Keratinocyte (primary cell): ENCODE data around the gene NELL1. TPM values are rescaled to one million over a fixed set of nuclear protein-coding genes. Genes with fewer than 3 reads are reported as not detected.

Experiments used
- DNase-seq: peaks from one replicate; pipeline ENCODE4 v3.0.0-alpha.2; 2011; ENCODE audit warnings: low read depth, missing footprints, low spot score
- FAIRE-seq: peaks from 2 replicates; lab custom pipeline; 2011; peaks lifted over from hg19 to GRCh38; lab: Jason Lieb, UNC
- H2AFZ ChIP-seq: 2 replicates; pipeline ENCODE4 v1.6.0; 2012; ENCODE audit warnings: low read length, control low read depth, inconsistent platforms; ENCODE audit not compliant: control insufficient read depth
- H3K27ac ChIP-seq: 2 replicates; pipeline ENCODE4 v1.5.1; 2011; ENCODE audit warnings: low read length; ENCODE audit not compliant: control insufficient read depth, insufficient read depth
- H3K27me3 ChIP-seq: 3 replicates; pipeline ENCODE4 v1.6.0; 2011; ENCODE audit warnings: low read length; ENCODE audit not compliant: control insufficient read depth, insufficient read depth; ENCODE audit errors: extremely low read depth
- H3K36me3 ChIP-seq, 2 experiments: 2 replicates in 1 of 2; 3 replicates in 1 of 2; pipeline ENCODE4 v1.5.1; 2011; ENCODE audit warnings: low read length in 2 of 2, mild to moderate bottlenecking in 1 of 2; ENCODE audit not compliant: control insufficient read depth in 2 of 2, insufficient read depth in 2 of 2; ENCODE audit errors: extremely low read depth in 1 of 2
- H3K4me1 ChIP-seq: 3 replicates; pipeline ENCODE4 v1.5.1; 2011; ENCODE audit warnings: low read length; ENCODE audit not compliant: control insufficient read depth, insufficient read depth; ENCODE audit errors: extremely low read depth
- H3K4me2 ChIP-seq: 3 replicates; pipeline ENCODE4 v1.6.0; 2011; ENCODE audit warnings: low read depth, low read length; ENCODE audit not compliant: control insufficient read depth, insufficient read depth; ENCODE audit errors: extremely low read depth
- H3K4me3 ChIP-seq, 3 experiments: fragments of 200-600 bp in 1 of 3; sonication (generic) in 1 of 3; 2 replicates in 2 of 3; 3 replicates in 1 of 3; pipeline ENCODE4 v1.5.1; 2011 to 2016; ENCODE audit warnings: low read length in 3 of 3, mild to moderate bottlenecking in 3 of 3, control low read depth in 2 of 3, inconsistent platforms in 1 of 3, low read depth in 1 of 3, mixed read lengths in 1 of 3, mixed run types in 1 of 3, moderate library complexity in 1 of 3; ENCODE audit not compliant: control insufficient read depth in 2 of 3, insufficient read depth in 2 of 3; ENCODE audit errors: extremely low read depth in 1 of 3
- H3K79me2 ChIP-seq: 2 replicates; pipeline ENCODE4 v1.6.0; 2012; ENCODE audit warnings: low read length; ENCODE audit not compliant: control insufficient read depth, insufficient read depth
- H3K9ac ChIP-seq: 3 replicates; pipeline ENCODE4 v1.6.0; 2011; ENCODE audit warnings: low read length; ENCODE audit not compliant: control insufficient read depth, insufficient read depth; ENCODE audit errors: extremely low read depth
- H3K9me1 ChIP-seq: 3 replicates; pipeline ENCODE4 v1.6.0; 2011; ENCODE audit warnings: low read length; ENCODE audit not compliant: control insufficient read depth, insufficient read depth; ENCODE audit errors: extremely low read depth
- H3K9me3 ChIP-seq: 2 replicates; pipeline ENCODE4 v1.5.1; 2012; ENCODE audit warnings: low read depth, low read length; ENCODE audit not compliant: control insufficient read depth
- H4K20me1 ChIP-seq: 3 replicates; pipeline ENCODE4 v1.6.0; 2011; ENCODE audit warnings: low read length; ENCODE audit not compliant: control insufficient read depth, insufficient read depth; ENCODE audit errors: extremely low read depth
- CTCF ChIP-seq, 3 experiments: IDR thresholded peaks in 1 of 3; conservative IDR thresholded peaks in 1 of 3; optimal IDR thresholded peaks in 1 of 3; 2 replicates in 2 of 3; 3 replicates in 1 of 3; pipeline versions ENCODE3 to v1.5.1; 2011; ENCODE audit warnings: low read length in 3 of 3, mild to moderate bottlenecking in 3 of 3, moderate library complexity in 2 of 3, control low read depth in 1 of 3, inconsistent platforms in 1 of 3; ENCODE audit not compliant: insufficient read depth in 2 of 3; ENCODE audit errors: extremely low read depth in 1 of 3
- EZH2 ChIP-seq: IDR thresholded peaks from one replicate; pipeline ENCODE4 v1.6.1; 2012; ENCODE audit warnings: inconsistent platforms, mild to moderate bottlenecking, low read length, moderate library complexity
- dilution Hi-C: fragments of 300-500 bp; cut with MboI; formaldehyde crosslinking; loops from one replicate; pipeline ENCODE4 v1.7.0; 2020; ENCODE audit warnings: low sequenced_read_pairs; ENCODE audit not compliant: extremely low pct_ligation_motif_present
- polyA plus RNA-seq, 5 experiments: library from polyadenylated mRNA; depleted of rRNA in 3 of 5; stranded (reverse) in 3 of 5; stranded (forward) in 1 of 5; unstranded in 1 of 5; fragments of >200 nt; gene quantifications; 1 replicate in 1 of 5; 2 replicates in 3 of 5; 3 replicates in 1 of 5; pipeline versions ENCODE4 v1.2.1 to v1.2.3, GENCODE V29; 2011 to 2012; ENCODE audit warnings: missing spikeins in 2 of 5, low read depth in 1 of 5, low replicate concordance in 1 of 5

The NELL1 gene
- polyA plus RNA-seq, 1 donor (not counting 4 experiments of a cell fraction or from before 2014, with no cell fraction given), result not detected

- Histone ChIP-seq H3K27me3 (no peaks in the 10 kb centered on the region), H3K79me2 (no peaks in the 10 kb centered on the region), H3K4me3 (no peak overlapping the region), H3K4me2 (no peak overlapping the region), H2AFZ (no peak overlapping the region), H3K9ac (no peak overlapping the region), H3K4me1 (peaks cover 8% of the 10 kb centered on the region), H3K36me3 (no peaks in the 10 kb centered on the region), H3K27ac (no peak overlapping the region), H3K9me1 (no peaks in the 10 kb centered on the region), H4K20me1 (no peaks in the 10 kb centered on the region), H3K9me3 (no peaks in the 10 kb centered on the region)
- TF ChIP-seq CTCF (optimal IDR thresholded peaks at IDR 0.05 in 1 of 3, IDR thresholded peaks at IDR 0.05 in 1 of 3, conservative IDR thresholded peaks at IDR 0.05 in 1 of 3; ENCODE audit: extremely low read depth in 1 of 3, insufficient read depth in 2 of 3, low read length in 3 of 3), result no peak
- no peak for TF ChIP-seq EZH2
- FAIRE-seq (peak; percentile 75), DNase-seq (no peak)
- dilution Hi-C loops, result no loop called here
Observed at GRCh38 chr11:21430537-21430936, 761.2 kb downstream of the NELL1 start.

GRCh38 chr11:21446939-21447590 is 777.7 kb downstream of the NELL1 start:
- Histone ChIP-seq H3K4me2 (no peak overlapping the region), H3K27ac (no peak overlapping the region), H3K36me3 (no peaks in the 10 kb centered on the region), H3K27me3 (no peaks in the 10 kb centered on the region), H3K9ac (no peak overlapping the region), H3K9me3 (no peaks in the 10 kb centered on the region), H3K9me1 (no peaks in the 10 kb centered on the region), H3K79me2 (no peaks in the 10 kb centered on the region), H2AFZ (no peak overlapping the region), H3K4me1 (no peaks in the 10 kb centered on the region), H3K4me3 (no peak overlapping the region), H4K20me1 (no peaks in the 10 kb centered on the region)
- FAIRE-seq, result peak; percentile 89
- no peak for TF ChIP-seq EZH2
- dilution Hi-C loops, result no loop called here
- DNase-seq, result no peak

GRCh38 chr11:21447871-21448270 is 778.5 kb downstream of the NELL1 start:
- FAIRE-seq (no peak), DNase-seq (no peak)
- H3K4me3 ChIP-seq, result no peak overlapping the region
- dilution Hi-C loops, result no loop called here
- H3K9me1 ChIP-seq, result no peaks in the 10 kb centered on the region
- H3K27ac ChIP-seq, result no peak overlapping the region
- H3K4me1 ChIP-seq, result no peaks in the 10 kb centered on the region
- no peaks in the 10 kb centered on the region for H4K20me1 ChIP-seq
- no peaks in the 10 kb centered on the region for H3K36me3 ChIP-seq
- no peaks in the 10 kb centered on the region for H3K9me3 ChIP-seq
- no peak overlapping the region for H2AFZ ChIP-seq
- TF ChIP-seq CTCF (optimal IDR thresholded peaks at IDR 0.05 in 1 of 3, IDR thresholded peaks at IDR 0.05 in 1 of 3, conservative IDR thresholded peaks at IDR 0.05 in 1 of 3; ENCODE audit: extremely low read depth in 1 of 3, insufficient read depth in 2 of 3, low read length in 3 of 3) (no peak), EZH2 (no peak)
- H3K79me2 ChIP-seq, result no peaks in the 10 kb centered on the region
- H3K27me3 ChIP-seq, result no peaks in the 10 kb centered on the region
- H3K4me2 ChIP-seq, result no peak overlapping the region
- no peak overlapping the region for H3K9ac ChIP-seq
